HG02970 (cell line): ENCODE measurements around the gene CACNA1E.

Experiments used
- ATAC-seq: cut with Tn5 transposase; IDR thresholded peaks from one replicate; pipeline ENCODE4 v1.9.1; 2021; ENCODE audit warnings: mild to moderate bottlenecking, moderate library complexity, moderate number of reproducible peaks; ENCODE audit not compliant: unreplicated experiment, low FRiP score

Gene CACNA1E

DNA sequence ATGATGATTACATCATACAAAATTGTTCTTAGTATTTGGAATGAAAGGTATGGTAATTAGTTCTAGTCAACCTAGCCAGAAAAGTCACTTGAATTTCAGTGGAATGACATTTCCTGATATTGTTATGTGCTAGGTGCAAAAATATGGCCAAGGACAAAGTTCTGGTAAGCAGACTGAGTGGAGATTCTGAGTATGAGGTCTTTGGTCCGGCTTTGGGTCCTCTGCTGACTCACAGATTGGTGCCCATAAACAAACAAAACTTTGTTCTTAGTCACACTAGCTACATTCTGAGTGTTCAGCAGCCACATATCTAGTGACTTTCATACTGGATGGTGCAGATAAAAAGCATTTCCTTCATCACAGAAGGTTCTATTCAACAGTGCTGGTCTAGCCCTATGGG, 372.1 kb downstream of the CACNA1E start:
- ATAC-seq: no peak
